GM23338 (cell line): ENCODE measurements around the gene PTPA. TPM values are rescaled to one million over a fixed set of nuclear protein-coding genes. Genes with fewer than 3 reads are reported as not detected.
A peak's percentile ranks its signal among the peaks of the same experiment; 100 is the strongest.

ENCODE experiments used
- ATAC-seq: fragments of 200-7000 bp; cut with Tn5 transposase; 3 replicates; pipeline ENCODE4 v1.9.1; 2020
- DNase-seq: peaks from one replicate; pipeline ENCODE4 v3.0.0-alpha.2; 2015; ENCODE audit warnings: low spot score
- H2AFZ ChIP-seq: fragments of 200-600 bp; sonication (generic); 2 replicates; pipeline ENCODE4 v1.8.0; 2016; ENCODE audit warnings: antibody characterized with exemption, mild to moderate bottlenecking, moderate library complexity
- H3F3A ChIP-seq: fragments of 200-600 bp; sonication (generic); replicated peaks from 2 replicates; pipeline ENCODE4 v1.8.0; 2017; ENCODE audit warnings: antibody characterized with exemption, mixed run types, low read depth
- H3K27ac ChIP-seq: fragments of 200-600 bp; sonication (generic); 2 replicates; pipeline ENCODE4 v1.6.1; 2016; ENCODE audit warnings: low read depth
- H3K27me3 ChIP-seq: fragments of 200-600 bp; sonication (generic); 2 replicates; pipeline ENCODE4 v1.8.0; 2016; ENCODE audit warnings: mild to moderate bottlenecking, mixed run types, moderate library complexity; ENCODE audit not compliant: insufficient read depth
- H3K36me3 ChIP-seq: fragments of 200-600 bp; sonication (generic); 2 replicates; pipeline ENCODE4 v1.8.0; 2016; ENCODE audit warnings: mild to moderate bottlenecking; ENCODE audit not compliant: insufficient read depth
- H3K4me1 ChIP-seq: fragments of 200-600 bp; sonication (generic); 2 replicates; pipeline ENCODE4 v1.8.0; 2016; ENCODE audit warnings: mild to moderate bottlenecking, moderate library complexity; ENCODE audit not compliant: insufficient read depth
- H3K4me2 ChIP-seq: fragments of 200-600 bp; sonication (generic); 2 replicates; pipeline ENCODE4 v1.7.1; 2017; ENCODE audit warnings: mixed run types
- H3K4me3 ChIP-seq: fragments of 200-600 bp; sonication (generic); 2 replicates; pipeline ENCODE4 v1.6.1; 2016; ENCODE audit warnings: mixed run types
- H3K79me2 ChIP-seq: fragments of 200-600 bp; sonication (generic); replicated peaks from 2 replicates; pipeline ENCODE4 v1.8.0; 2017; ENCODE audit warnings: mild to moderate bottlenecking; ENCODE audit not compliant: insufficient read depth
- H3K9me2 ChIP-seq: fragments of 200-600 bp; sonication (generic); 2 replicates; pipeline ENCODE4 v1.8.0; 2017; ENCODE audit not compliant: insufficient read depth
- H4K20me1 ChIP-seq: fragments of 200-600 bp; sonication (generic); replicated peaks from 2 replicates; pipeline ENCODE4 v1.8.0; 2017; ENCODE audit warnings: mild to moderate bottlenecking; ENCODE audit not compliant: insufficient read depth
- H3K27ac Mint-ChIP-seq: 2 replicates; pipeline ENCODE4 v1.8.0; 2020; ENCODE audit warnings: inconsistent platforms, mild to moderate bottlenecking, moderate library complexity, mixed read lengths
- H3K27me3 Mint-ChIP-seq: 3 replicates; pipeline ENCODE4 v1.8.0; 2022; ENCODE audit warnings: low read depth, mild to moderate bottlenecking, moderate library complexity, mixed read lengths, inconsistent platforms; ENCODE audit not compliant: insufficient read depth, poor library complexity
- H3K36me3 Mint-ChIP-seq: 3 replicates; pipeline ENCODE4 v1.8.0; 2021; ENCODE audit warnings: low read depth, mild to moderate bottlenecking, inconsistent platforms, moderate library complexity, mixed read lengths
- H3K4me1 Mint-ChIP-seq: 3 replicates; pipeline ENCODE4 v1.8.0; 2020; ENCODE audit warnings: mild to moderate bottlenecking, inconsistent platforms, mixed read lengths
- H3K4me3 Mint-ChIP-seq: 3 replicates; pipeline ENCODE4 v1.8.0; 2021; ENCODE audit warnings: moderate library complexity, mild to moderate bottlenecking, inconsistent platforms, mixed read lengths
- H3K9me3 Mint-ChIP-seq: 3 replicates; pipeline ENCODE4 v1.8.0; 2020; ENCODE audit warnings: moderate library complexity, mild to moderate bottlenecking, inconsistent platforms, mixed read lengths
- CTCF ChIP-seq, 2 experiments: fragments of 200-600 bp in 1 of 2; sonication (generic) in 1 of 2; conservative IDR thresholded peaks; 2 replicates each; pipeline versions ENCODE4 v1.5.1 to v1.6.1; 2016 to 2017; ENCODE audit warnings: antibody characterized with exemption in 2 of 2, low read depth in 2 of 2, mild to moderate bottlenecking in 2 of 2, moderate library complexity in 1 of 2
- ETS1 ChIP-seq: IDR thresholded peaks from 2 replicates; pipeline ENCODE4 v1.6.1; 2016; ENCODE audit warnings: antibody characterized with exemption
- EZH2 ChIP-seq: fragments of 200-600 bp; sonication (generic); IDR thresholded peaks from one replicate; pipeline ENCODE4 v1.8.0; 2017; ENCODE audit warnings: antibody characterized with exemption, mild to moderate bottlenecking, low read depth; ENCODE audit not compliant: unreplicated experiment
- EZH2phosphoT487 ChIP-seq: fragments of 200-600 bp; sonication (generic); IDR thresholded peaks from one replicate; pipeline ENCODE4 v1.8.1; 2018; ENCODE audit warnings: antibody characterized with exemption; ENCODE audit not compliant: unreplicated experiment
- JUNB ChIP-seq: IDR thresholded peaks from one replicate; pipeline ENCODE4 v1.6.1; 2016; ENCODE audit warnings: antibody characterized with exemption; ENCODE audit not compliant: unreplicated experiment
- POLR2AphosphoS5 ChIP-seq: IDR thresholded peaks from 2 replicates; pipeline ENCODE4 v1.6.1; 2016; ENCODE audit warnings: antibody characterized with exemption, low read depth
- REST ChIP-seq: IDR thresholded peaks from one replicate; pipeline ENCODE4 v1.6.1; 2018; ENCODE audit warnings: antibody characterized with exemption; ENCODE audit not compliant: unreplicated experiment
- STAT1 ChIP-seq: IDR thresholded peaks from one replicate; pipeline ENCODE4 v1.6.1; 2016; ENCODE audit warnings: antibody characterized with exemption; ENCODE audit not compliant: unreplicated experiment
- ZNF114 ChIP-seq: fragments of 250-450 bp; sonication (Bioruptor Pico); IDR thresholded peaks from 2 replicates; pipeline ENCODE4 v1.5.0; 2020; ENCODE audit warnings: mild to moderate bottlenecking, moderate library complexity
- polyA plus RNA-seq: library from polyadenylated mRNA; unstranded; fragments of >200 nt; fragmentation: Nextera tagmentation; extraction: Ambion mirVana; gene quantifications from 2 replicates; pipeline ENCODE4 v1.2.1, GENCODE V29; 2016
- total RNA-seq: library from RNA; depleted of rRNA; stranded (reverse); fragments of >200 nt; shearing (Covaris generic); gene quantifications from 2 replicates; pipeline ENCODE4 v1.2.3, GENCODE V29; 2014

The PTPA gene
- total and polyA plus RNA-seq, 2 experiments from 2014 or later, result 53.9 to 122 TPM

GRCh38 chr9:129081388-129081904 is 29.8 kb upstream of the PTPA start:
- no peaks in the 10 kb centered on the region for H3K27me3 ChIP-seq
- H3K27ac ChIP-seq, result no peak overlapping the region
- H3K4me3 Mint-ChIP-seq, result peak overlapping the region; percentile 99
- peaks cover 3% of the 10 kb centered on the region for H3K4me1 Mint-ChIP-seq
- H3K9me2 ChIP-seq, result no peaks in the 10 kb centered on the region
- ATAC-seq, result peak; percentile 58
- peak overlapping the region; percentile 96 for H2AFZ ChIP-seq
- TF ChIP-seq POLR2AphosphoS5 (no peak; the same call in 1 of the 2 replicates), ZNF114 (CRISPR knock-in tag) (no peak), JUNB (no peak), REST (no peak)
- peak overlapping the region; percentile 56; the same call in 1 of the 2 replicates for H3K27ac Mint-ChIP-seq
- peak; percentile 78 for DNase-seq
- H3K9me3 Mint-ChIP-seq, result no peaks in the 10 kb centered on the region
- H3K4me1 ChIP-seq, result peaks cover 5% of the 10 kb centered on the region; the same call in 1 of the 2 replicates
- H3K4me2 ChIP-seq, result peak overlapping the region; percentile 96
- peak overlapping the region; percentile 85 for H3K4me3 ChIP-seq
- no peaks in the 10 kb centered on the region; the same call in 1 of the 2 replicates for H4K20me1 ChIP-seq
- no peaks in the 10 kb centered on the region for H3K36me3 ChIP-seq
- peaks cover 16% of the 10 kb centered on the region for H3K27me3 Mint-ChIP-seq
- 0 out of 2 replicates have a peak, but pooled peaks cover 4% of the 10 kb centered on the region for H3F3A ChIP-seq
- peaks cover 30% of the 10 kb centered on the region for H3K79me2 ChIP-seq
- peaks cover 5% of the 10 kb centered on the region for H3K36me3 Mint-ChIP-seq

DNA sequence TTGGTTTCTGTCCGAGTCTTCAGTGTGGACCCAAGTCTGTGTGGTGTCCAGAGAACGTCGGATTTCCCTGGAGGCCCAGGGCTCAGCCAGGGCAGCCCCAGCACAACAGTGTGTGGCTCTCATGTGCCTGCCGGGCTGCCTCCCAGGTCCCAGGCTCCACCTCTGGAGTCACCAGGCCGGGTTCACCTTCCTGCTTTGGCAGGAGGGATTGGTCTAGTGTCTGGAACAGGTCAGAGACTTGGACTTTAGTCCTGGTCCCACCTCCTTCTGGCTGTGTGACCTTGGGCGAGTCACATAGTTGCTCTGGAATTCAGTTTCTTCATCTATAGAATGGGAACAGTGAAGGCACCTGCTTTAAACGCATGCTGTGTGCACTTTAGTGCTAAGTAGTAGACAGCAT is 27.1 kb upstream of the PTPA start:
- H3K27ac Mint-ChIP-seq, result no peak overlapping the region
- TF ChIP-seq ZNF114 (CRISPR knock-in tag) (no peak), CTCF (conservative IDR thresholded peaks at IDR 0.05; ENCODE audit: low read depth in 2 of 2) (no peak), ETS1 (no peak), EZH2 (no peak), STAT1 (no peak), EZH2phosphoT487 (no peak)
- H3K27ac ChIP-seq, result no peak overlapping the region
- no peak overlapping the region for H3K4me2 ChIP-seq
- no peaks in the 10 kb centered on the region for H3K36me3 ChIP-seq
- peaks cover 3% of the 10 kb centered on the region for H3K4me1 Mint-ChIP-seq
- 0 out of 2 replicates have a peak, but pooled peaks cover 4% of the 10 kb centered on the region for H3F3A ChIP-seq
- H3K4me3 Mint-ChIP-seq, result no peak overlapping the region
- peaks cover 30% of the 10 kb centered on the region for H3K79me2 ChIP-seq
- peaks cover 17% of the 10 kb centered on the region for H3K36me3 Mint-ChIP-seq
- H3K9me3 Mint-ChIP-seq, result no peaks in the 10 kb centered on the region
- H3K9me2 ChIP-seq, result no peaks in the 10 kb centered on the region
- no peaks in the 10 kb centered on the region for H3K27me3 ChIP-seq
- DNase-seq (no peak), ATAC-seq (no peak)
- H3K4me3 ChIP-seq, result no peak overlapping the region
- peaks cover 16% of the 10 kb centered on the region for H3K27me3 Mint-ChIP-seq
- H2AFZ ChIP-seq, result no peak overlapping the region
- peaks cover 5% of the 10 kb centered on the region; the same call in 1 of the 2 replicates for H3K4me1 ChIP-seq
- H4K20me1 ChIP-seq, result no peaks in the 10 kb centered on the region; the same call in 1 of the 2 replicates
